HL-60/S4 treated with retinoic acid at 250 ng/mL for 4 days and 3 days (cell line): ENCODE results near the gene OTOP2.

ENCODE experiments used
- in situ Hi-C: fragments of 300-500 bp; cut with MboI; formaldehyde crosslinking; loops from 2 replicates; pipeline ENCODE4 v1.7.0; 2022; ENCODE audit warnings: low sequenced_read_pairs

OTOP2 gene

GRCh38 chr17:74923538-74924249, 379 bp upstream of the OTOP2 start:
- in situ Hi-C loops = no loop called here

- in situ Hi-C loops = no loop called here
Observed at GRCh38 chr17:74925242-74925641, 1.2 kb downstream of the OTOP2 start.

GRCh38 chr17:74928786-74929185, 4.7 kb downstream of the OTOP2 start:
- in situ Hi-C loops = no loop called here

- in situ Hi-C loops = no loop called here
Observed at GRCh38 chr17:74930535-74931036, 6.5 kb downstream of the OTOP2 start.

GRCh38 chr17:74935048-74935447, 11.0 kb downstream of the OTOP2 start:
- in situ Hi-C loops = no loop called here

GRCh38 chr17:74935585-74936469, 11.8 kb downstream of the OTOP2 start, which contains the start of gene OTOP3:
Gene OTOP3, plus strand, starts transcription at chr17:74935898. Its CDS starts 24 bp downstream, at chr17:74935922.
- in situ Hi-C loops = no loop called here

- in situ Hi-C loops = no loop called here
Observed at GRCh38 chr17:74936470-74936799, 12.4 kb downstream of the OTOP2 start.

- in situ Hi-C loops = no loop called here
Observed at GRCh38 chr17:74937064-74938051, 13.3 kb downstream of the OTOP2 start.

- in situ Hi-C loops = no loop called here
Observed at GRCh38 chr17:74938194-74938950, 14.3 kb downstream of the OTOP2 start.

- in situ Hi-C loops = no loop called here
Observed at GRCh38 chr17:74939534-74939933, 15.5 kb downstream of the OTOP2 start.

- in situ Hi-C loops = no loop called here
Observed at GRCh38 chr17:74941128-74941725, 17.2 kb downstream of the OTOP2 start.

GRCh38 chr17:74943808-74944522, 19.9 kb downstream of the OTOP2 start:
- in situ Hi-C loops = no loop called here

GRCh38 chr17:74945543-74945942, 21.5 kb downstream of the OTOP2 start:
- in situ Hi-C loops = no loop called here

- in situ Hi-C loops = no loop called here
Observed at GRCh38 chr17:74946641-74947040, 22.6 kb downstream of the OTOP2 start.

GRCh38 chr17:74947041-74947754, 23.1 kb downstream of the OTOP2 start:
- in situ Hi-C loops = no loop called here

GRCh38 chr17:74949455-74950115, 25.5 kb downstream of the OTOP2 start:
- in situ Hi-C loops = no loop called here

- in situ Hi-C loops = no loop called here
Observed at GRCh38 chr17:74950207-74950606, 26.1 kb downstream of the OTOP2 start.

GRCh38 chr17:74951065-74951464, 27.0 kb downstream of the OTOP2 start:
- in situ Hi-C loops = no loop called here
